K562 (cell line): ENCODE data around the gene ADAMTS2. TPM values are rescaled to one million over a fixed set of nuclear protein-coding genes. Genes with fewer than 3 reads are reported as not detected.

Experiments used
- ATAC-seq: fragments of 200-7000 bp; cut with Tn5 transposase; 3 replicates; pipeline ENCODE4 v1.9.1; 2020; ENCODE audit warnings: moderate library complexity
- BruUV-seq: library from RNA; stranded (reverse); fragments of 400-500 nt; replicated peaks from 2 replicates; lab custom pipeline; 2021; lab: Mats Ljungman, UMichigan
- CTCF ChIA-PET: fragments of 300-600 bp; formaldehyde crosslinking; extraction: SDS; loops from one replicate; lab custom pipeline; 2021; ENCODE audit warnings: low intra/inter-chr PET ratio; lab: Yijun Ruan, JAX
- POLR2A ChIA-PET: fragments of 300-600, 350-650 bp; sonication (Branson Sonifier 250); formaldehyde crosslinking; extraction: SDS; loops from one replicate; lab custom pipeline; 2021; ENCODE audit warnings: antibody characterized with exemption, inconsistent platforms; lab: Yijun Ruan, JAX
- DNase-seq, 4 experiments: peaks; one replicate each; pipeline versions ENCODE4 v3.0.0 to v3.0.0-alpha.2; 2011 to 2018; ENCODE audit warnings: low spot score in 3 of 4, mixed read lengths in 3 of 4; ENCODE audit errors: extremely low read depth in 1 of 4
- FAIRE-seq: peaks from 2 replicates; lab custom pipeline; 2011; peaks lifted over from hg19 to GRCh38; lab: Jason Lieb, UNC
- H2AFZ ChIP-seq: 2 replicates; pipeline ENCODE4 v1.6.0; 2011; ENCODE audit warnings: low read depth, low read length, control low read depth, inconsistent platforms
- H3K27ac ChIP-seq: fragments of 200-600 bp; 3 replicates; pipeline ENCODE4 v1.8.0; 2011; ENCODE audit warnings: low read depth, mild to moderate bottlenecking, control low read depth, inconsistent platforms, low read length, moderate library complexity, mixed read lengths; ENCODE audit errors: extremely low read depth
- H3K27me3 ChIP-seq, 2 experiments: fragments of 300-600 bp in 1 of 2; 2 replicates in 1 of 2; 3 replicates in 1 of 2; pipeline versions ENCODE4 v1.6.0 to v1.8.0; 2011; ENCODE audit warnings: inconsistent platforms in 2 of 2, low read length in 2 of 2, mild to moderate bottlenecking in 1 of 2, mixed read lengths in 1 of 2, moderate library complexity in 1 of 2; ENCODE audit not compliant: control insufficient read depth in 2 of 2, insufficient read depth in 2 of 2
- H3K36me3 ChIP-seq: fragments of 300-600 bp; 3 replicates; pipeline ENCODE4 v1.8.0; 2011; ENCODE audit warnings: mild to moderate bottlenecking, low read length, inconsistent platforms; ENCODE audit not compliant: control insufficient read depth, insufficient read depth
- H3K4me1 ChIP-seq, 2 experiments: fragments of 200-600 bp in 1 of 2; replicated peaks in 1 of 2; 2 replicates in 1 of 2; 3 replicates in 1 of 2; pipeline versions ENCODE4 v1.5.1 to v1.8.0; 2011; ENCODE audit warnings: inconsistent platforms in 2 of 2, low read length in 2 of 2, mild to moderate bottlenecking in 1 of 2, mixed read lengths in 1 of 2, moderate library complexity in 1 of 2; ENCODE audit not compliant: control insufficient read depth in 2 of 2, insufficient read depth in 2 of 2
- H3K4me2 ChIP-seq: 2 replicates; pipeline ENCODE4 v1.6.1; 2011; ENCODE audit warnings: low read length, control low read depth, inconsistent platforms, mixed read lengths; ENCODE audit not compliant: insufficient read depth
- H3K4me3 ChIP-seq: fragments of 200-600 bp; sonication (generic), shearing (Covaris generic); 2 replicates; pipeline ENCODE4 v1.5.1; 2016; ENCODE audit warnings: control low read depth, inconsistent platforms
- H3K79me2 ChIP-seq: fragments of 200-600 bp; 3 replicates; pipeline ENCODE4 v1.8.0; 2011; ENCODE audit warnings: low read length, inconsistent platforms; ENCODE audit not compliant: control insufficient read depth, insufficient read depth
- H3K9ac ChIP-seq, 2 experiments: 2 replicates each; pipeline versions ENCODE4 v1.6.0 to v1.6.1; 2011; ENCODE audit warnings: low read depth in 2 of 2, low read length in 2 of 2, control low read depth in 1 of 2, inconsistent platforms in 1 of 2, mild to moderate bottlenecking in 1 of 2, mixed read lengths in 1 of 2; ENCODE audit not compliant: insufficient read depth in 1 of 2
- H3K9me1 ChIP-seq: one replicate; pipeline ENCODE4 v1.6.0; 2011; ENCODE audit warnings: inconsistent platforms, mild to moderate bottlenecking, low read length, moderate library complexity; ENCODE audit not compliant: control insufficient read depth, insufficient read depth
- H3K9me3 ChIP-seq: replicated peaks from 2 replicates; pipeline ENCODE4 v1.5.1; 2011; ENCODE audit warnings: low read depth, low read length, inconsistent platforms; ENCODE audit not compliant: control insufficient read depth, insufficient read depth
- H4K20me1 ChIP-seq: replicated peaks from 2 replicates; pipeline ENCODE4 v1.6.1; 2011; ENCODE audit warnings: low read length, inconsistent platforms, mixed read lengths; ENCODE audit not compliant: control insufficient read depth, insufficient read depth
- CREB5 ChIP-seq: fragments of 250-450 bp; sonication (Bioruptor Pico); IDR thresholded peaks from 2 replicates; pipeline ENCODE4 v1.5.0; 2020; ENCODE audit warnings: mild to moderate bottlenecking
- PHF21A ChIP-seq: fragments of 450-650 bp; IDR thresholded peaks from 2 replicates; pipeline ENCODE4 v1.6.1; 2017; ENCODE audit warnings: low read depth, borderline replicate concordance
- SREBF1 ChIP-seq: fragments of 150-350 bp; IDR thresholded peaks from 2 replicates; pipeline ENCODE4 v1.6.1; 2014; ENCODE audit warnings: antibody characterized with exemption, low read depth, low read length, borderline replicate concordance
- TRIM24 ChIP-seq, 2 experiments: fragments of 450-650 bp; IDR thresholded peaks; 2 replicates each; pipeline ENCODE4 v1.6.1; 2016
- ZBED1 ChIP-seq: IDR thresholded peaks from 2 replicates; pipeline ENCODE4 v1.6.1; 2014
- WGBS: fragments of 100-300 bp; shearing (Covaris generic); methylation state at CpG from one replicate; pipeline ENCODE4 v1.1.6; 2016; ENCODE audit warnings: low coverage, mixed read lengths; ENCODE audit not compliant: insufficient coverage; ENCODE audit errors: missing lambda C conversion rate; 5-methylcytosine and 5-hydroxymethylcytosine counted together
- in situ Hi-C: fragments of 300-500 bp; cut with MboI; formaldehyde crosslinking; loops from 4 replicates; pipeline ENCODE4 v1.15.0; 2018; ENCODE audit warnings: inconsistent platforms, mixed read lengths
- intact Hi-C: fragments of 100-400 bp; cut with micrococcal nuclease; formaldehyde crosslinking; loops from 2 replicates; pipeline ENCODE4 v1.14.2; 2022
- polyA plus RNA-seq, 8 experiments: library from polyadenylated mRNA; depleted of rRNA in 4 of 8; stranded (reverse) in 5 of 8; unstranded in 3 of 8; fragments of >200 nt; fragmentation: Nextera tagmentation in 2 of 8; fragmentation: Illumina TruSeq in 1 of 8; extraction: Ambion mirVana in 2 of 8; extraction: Trizol in 1 of 8; gene quantifications; 2 replicates each; pipeline versions ENCODE4 v1.2.1 to v1.2.3, GENCODE V29; 2011 to 2014; ENCODE audit warnings: inconsistent platforms in 1 of 8, missing spikeins in 1 of 8
- total RNA-seq, 7 experiments: library from RNA; depleted of rRNA in 6 of 7; stranded (reverse); fragments of >200 nt in 6 of 7; fragmentation: Illumina TruSeq in 2 of 7; extraction: Trizol in 2 of 7; gene quantifications; 2 replicates each; pipeline versions ENCODE4 v1.2.1 to v1.2.3, GENCODE V29; 2011 to 2021; ENCODE audit warnings: low replicate concordance in 1 of 7
- TF ChIP-seq, protein P1 (sequence below): fragments of 450-650 bp; formaldehyde crosslinking; IDR thresholded peaks from 2 replicates; pipeline ENCODE4 v1.4.0; 2020; ENCODE audit warnings: mild to moderate bottlenecking, mixed read lengths
- TF ChIP-seq, protein P2 (sequence below): fragments of 200-600 bp; sonication (generic); IDR thresholded peaks from one replicate; pipeline ENCODE4 v1.6.1; 2012; ENCODE audit warnings: mild to moderate bottlenecking, low read depth, low read length, inconsistent platforms

Gene ADAMTS2
- total and polyA plus RNA-seq, 9 of the 15 experiments (the other 6 are each of a cell fraction or from before 2014, with no cell fraction given) = not detected

DNA sequence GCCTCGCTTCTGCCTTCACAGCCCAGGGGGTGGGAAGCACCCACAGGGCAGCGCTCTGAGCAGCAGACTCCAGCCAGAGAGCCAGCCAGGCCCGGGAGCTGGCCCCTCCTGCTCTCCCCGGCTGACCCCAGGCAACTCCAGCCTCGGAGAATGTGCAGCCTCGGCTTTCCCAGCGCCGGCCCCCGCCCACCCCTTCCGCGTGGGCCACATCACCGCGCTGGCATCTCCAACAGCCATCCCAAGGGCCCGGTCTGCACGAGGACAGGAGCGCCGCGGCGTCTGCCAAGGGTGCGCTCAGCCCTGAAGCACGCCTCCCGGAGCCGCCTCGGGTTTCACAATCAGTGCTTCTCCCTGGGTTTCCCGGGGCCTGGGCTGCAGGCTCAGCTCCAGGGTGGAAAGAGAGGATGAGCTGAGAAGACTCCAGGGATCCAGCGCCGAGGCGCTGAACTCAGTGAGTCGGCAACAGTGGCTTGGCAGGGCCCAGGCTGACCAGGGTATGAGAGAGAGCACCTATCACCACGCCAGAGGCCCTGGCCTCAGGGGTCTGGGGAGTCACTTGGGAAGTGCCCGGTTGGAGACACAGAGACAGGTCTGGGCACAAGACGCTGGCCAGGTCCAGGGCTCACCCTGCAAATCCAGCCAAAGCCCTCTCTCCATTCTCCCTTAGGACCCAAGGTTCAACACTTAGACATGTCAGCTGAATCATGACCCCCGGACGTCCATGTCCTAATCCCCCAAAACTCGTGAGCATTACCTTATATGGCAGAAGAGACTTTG, 79.6 kb downstream of the ADAMTS2 start:
- H3K36me3 ChIP-seq = no peaks in the 10 kb centered on the region
- no peak overlapping the region for H2AFZ ChIP-seq
- no peaks in the 10 kb centered on the region for H3K9me1 ChIP-seq
- no peak overlapping the region for H3K27ac ChIP-seq
- DNase-seq (no peak), FAIRE-seq (no peak), ATAC-seq (no peak)
- no peak overlapping the region for H3K4me2 ChIP-seq
- ChIA-PET POLR2A (interaction anchor here (0.5 kb wide), 1 partner anchor 368 kb away, joined by 3 read pairs; no protein-coding TSS in a partner anchor), CTCF (no interaction called here)
- peaks cover 0 to 53% of the 10 kb centered on the region in 2 experiments; a peak in 4 of 5 replicates for H3K27me3 ChIP-seq
- WGBS = under 1% methylated on average over 20 of the region's 35 CpGs
- BruUV-seq = no TSS peak
- H3K9ac ChIP-seq = no peak overlapping the region
- no peaks in the 10 kb centered on the region; the same call in 1 of the 2 replicates for H4K20me1 ChIP-seq
- in situ Hi-C loops (no loop called here), intact Hi-C loops (no loop called here)
- no peaks in the 10 kb centered on the region for H3K79me2 ChIP-seq
- no peak overlapping the region for H3K4me3 ChIP-seq
- H3K4me1 ChIP-seq = peaks cover 0 to 5% of the 10 kb centered on the region in 2 experiments; a peak in 1 of 5 replicates
- no peaks in the 10 kb centered on the region for H3K9me3 ChIP-seq
- no peak for TF ChIP-seq SREBF1
- TF ChIP-seq TRIM24 (IDR thresholded peaks at IDR 0.05) = no peak
- TF ChIP-seq ZBED1 = no peak
- no peak for TF ChIP-seq PHF21A
- TF ChIP-seq, protein P1, sequence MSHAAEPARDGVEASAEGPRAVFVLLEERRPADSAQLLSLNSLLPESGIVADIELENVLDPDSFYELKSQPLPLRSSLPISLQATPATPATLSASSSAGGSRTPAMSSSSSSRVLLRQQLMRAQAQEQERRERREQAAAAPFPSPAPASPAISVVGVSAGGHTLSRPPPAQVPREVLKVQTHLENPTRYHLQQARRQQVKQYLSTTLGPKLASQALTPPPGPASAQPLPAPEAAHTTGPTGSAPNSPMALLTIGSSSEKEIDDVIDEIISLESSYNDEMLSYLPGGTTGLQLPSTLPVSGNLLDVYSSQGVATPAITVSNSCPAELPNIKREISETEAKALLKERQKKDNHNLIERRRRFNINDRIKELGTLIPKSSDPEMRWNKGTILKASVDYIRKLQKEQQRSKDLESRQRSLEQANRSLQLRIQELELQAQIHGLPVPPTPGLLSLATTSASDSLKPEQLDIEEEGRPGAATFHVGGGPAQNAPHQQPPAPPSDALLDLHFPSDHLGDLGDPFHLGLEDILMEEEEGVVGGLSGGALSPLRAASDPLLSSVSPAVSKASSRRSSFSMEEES (CRISPR knock-in tag) = no peak
- TF ChIP-seq CREB5 (CRISPR knock-in tag) = no peak
- TF ChIP-seq, protein P2, sequence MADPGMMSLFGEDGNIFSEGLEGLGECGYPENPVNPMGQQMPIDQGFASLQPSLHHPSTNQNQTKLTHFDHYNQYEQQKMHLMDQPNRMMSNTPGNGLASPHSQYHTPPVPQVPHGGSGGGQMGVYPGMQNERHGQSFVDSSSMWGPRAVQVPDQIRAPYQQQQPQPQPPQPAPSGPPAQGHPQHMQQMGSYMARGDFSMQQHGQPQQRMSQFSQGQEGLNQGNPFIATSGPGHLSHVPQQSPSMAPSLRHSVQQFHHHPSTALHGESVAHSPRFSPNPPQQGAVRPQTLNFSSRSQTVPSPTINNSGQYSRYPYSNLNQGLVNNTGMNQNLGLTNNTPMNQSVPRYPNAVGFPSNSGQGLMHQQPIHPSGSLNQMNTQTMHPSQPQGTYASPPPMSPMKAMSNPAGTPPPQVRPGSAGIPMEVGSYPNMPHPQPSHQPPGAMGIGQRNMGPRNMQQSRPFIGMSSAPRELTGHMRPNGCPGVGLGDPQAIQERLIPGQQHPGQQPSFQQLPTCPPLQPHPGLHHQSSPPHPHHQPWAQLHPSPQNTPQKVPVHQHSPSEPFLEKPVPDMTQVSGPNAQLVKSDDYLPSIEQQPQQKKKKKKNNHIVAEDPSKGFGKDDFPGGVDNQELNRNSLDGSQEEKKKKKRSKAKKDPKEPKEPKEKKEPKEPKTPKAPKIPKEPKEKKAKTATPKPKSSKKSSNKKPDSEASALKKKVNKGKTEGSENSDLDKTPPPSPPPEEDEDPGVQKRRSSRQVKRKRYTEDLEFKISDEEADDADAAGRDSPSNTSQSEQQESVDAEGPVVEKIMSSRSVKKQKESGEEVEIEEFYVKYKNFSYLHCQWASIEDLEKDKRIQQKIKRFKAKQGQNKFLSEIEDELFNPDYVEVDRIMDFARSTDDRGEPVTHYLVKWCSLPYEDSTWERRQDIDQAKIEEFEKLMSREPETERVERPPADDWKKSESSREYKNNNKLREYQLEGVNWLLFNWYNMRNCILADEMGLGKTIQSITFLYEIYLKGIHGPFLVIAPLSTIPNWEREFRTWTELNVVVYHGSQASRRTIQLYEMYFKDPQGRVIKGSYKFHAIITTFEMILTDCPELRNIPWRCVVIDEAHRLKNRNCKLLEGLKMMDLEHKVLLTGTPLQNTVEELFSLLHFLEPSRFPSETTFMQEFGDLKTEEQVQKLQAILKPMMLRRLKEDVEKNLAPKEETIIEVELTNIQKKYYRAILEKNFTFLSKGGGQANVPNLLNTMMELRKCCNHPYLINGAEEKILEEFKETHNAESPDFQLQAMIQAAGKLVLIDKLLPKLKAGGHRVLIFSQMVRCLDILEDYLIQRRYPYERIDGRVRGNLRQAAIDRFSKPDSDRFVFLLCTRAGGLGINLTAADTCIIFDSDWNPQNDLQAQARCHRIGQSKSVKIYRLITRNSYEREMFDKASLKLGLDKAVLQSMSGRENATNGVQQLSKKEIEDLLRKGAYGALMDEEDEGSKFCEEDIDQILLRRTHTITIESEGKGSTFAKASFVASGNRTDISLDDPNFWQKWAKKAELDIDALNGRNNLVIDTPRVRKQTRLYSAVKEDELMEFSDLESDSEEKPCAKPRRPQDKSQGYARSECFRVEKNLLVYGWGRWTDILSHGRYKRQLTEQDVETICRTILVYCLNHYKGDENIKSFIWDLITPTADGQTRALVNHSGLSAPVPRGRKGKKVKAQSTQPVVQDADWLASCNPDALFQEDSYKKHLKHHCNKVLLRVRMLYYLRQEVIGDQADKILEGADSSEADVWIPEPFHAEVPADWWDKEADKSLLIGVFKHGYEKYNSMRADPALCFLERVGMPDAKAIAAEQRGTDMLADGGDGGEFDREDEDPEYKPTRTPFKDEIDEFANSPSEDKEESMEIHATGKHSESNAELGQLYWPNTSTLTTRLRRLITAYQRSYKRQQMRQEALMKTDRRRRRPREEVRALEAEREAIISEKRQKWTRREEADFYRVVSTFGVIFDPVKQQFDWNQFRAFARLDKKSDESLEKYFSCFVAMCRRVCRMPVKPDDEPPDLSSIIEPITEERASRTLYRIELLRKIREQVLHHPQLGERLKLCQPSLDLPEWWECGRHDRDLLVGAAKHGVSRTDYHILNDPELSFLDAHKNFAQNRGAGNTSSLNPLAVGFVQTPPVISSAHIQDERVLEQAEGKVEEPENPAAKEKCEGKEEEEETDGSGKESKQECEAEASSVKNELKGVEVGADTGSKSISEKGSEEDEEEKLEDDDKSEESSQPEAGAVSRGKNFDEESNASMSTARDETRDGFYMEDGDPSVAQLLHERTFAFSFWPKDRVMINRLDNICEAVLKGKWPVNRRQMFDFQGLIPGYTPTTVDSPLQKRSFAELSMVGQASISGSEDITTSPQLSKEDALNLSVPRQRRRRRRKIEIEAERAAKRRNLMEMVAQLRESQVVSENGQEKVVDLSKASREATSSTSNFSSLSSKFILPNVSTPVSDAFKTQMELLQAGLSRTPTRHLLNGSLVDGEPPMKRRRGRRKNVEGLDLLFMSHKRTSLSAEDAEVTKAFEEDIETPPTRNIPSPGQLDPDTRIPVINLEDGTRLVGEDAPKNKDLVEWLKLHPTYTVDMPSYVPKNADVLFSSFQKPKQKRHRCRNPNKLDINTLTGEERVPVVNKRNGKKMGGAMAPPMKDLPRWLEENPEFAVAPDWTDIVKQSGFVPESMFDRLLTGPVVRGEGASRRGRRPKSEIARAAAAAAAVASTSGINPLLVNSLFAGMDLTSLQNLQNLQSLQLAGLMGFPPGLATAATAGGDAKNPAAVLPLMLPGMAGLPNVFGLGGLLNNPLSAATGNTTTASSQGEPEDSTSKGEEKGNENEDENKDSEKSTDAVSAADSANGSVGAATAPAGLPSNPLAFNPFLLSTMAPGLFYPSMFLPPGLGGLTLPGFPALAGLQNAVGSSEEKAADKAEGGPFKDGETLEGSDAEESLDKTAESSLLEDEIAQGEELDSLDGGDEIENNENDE = no peak
